Astrocyte (in vitro differentiated cells and primary cell): ENCODE data around the gene ZNF512. TPM values are rescaled to one million over a fixed set of nuclear protein-coding genes. Genes with fewer than 3 reads are reported as not detected.
A peak's percentile ranks its signal among the peaks of the same experiment; 100 is the strongest.
"Not testable (repeated sequence)": the region's sequence is repeated elsewhere in the genome, so short reads cannot be mapped to it uniquely, and the experiment has no call there.

Experiments used
- DNase-seq: peaks from one replicate; pipeline ENCODE4 v3.0.0-alpha.2; 2010; ENCODE audit warnings: low read depth
- FAIRE-seq: peaks from 2 replicates; lab custom pipeline; 2011; peaks lifted over from hg19 to GRCh38; lab: Jason Lieb, UNC
- H2AFZ ChIP-seq: 2 replicates; pipeline ENCODE4 v1.6.0; 2012; ENCODE audit warnings: low read depth, low read length, inconsistent platforms
- H3K27ac ChIP-seq: 2 replicates; pipeline ENCODE4 v1.5.1; 2011; ENCODE audit warnings: low read depth, low read length, inconsistent platforms
- H3K27me3 ChIP-seq: 2 replicates; pipeline ENCODE4 v1.6.0; 2011; ENCODE audit warnings: low read length, inconsistent platforms; ENCODE audit not compliant: insufficient read depth
- H3K36me3 ChIP-seq: 2 replicates; pipeline ENCODE4 v1.5.1; 2011; ENCODE audit warnings: low read length, inconsistent platforms; ENCODE audit not compliant: insufficient read depth
- H3K4me1 ChIP-seq: 2 replicates; pipeline ENCODE4 v1.5.1; 2011; ENCODE audit warnings: low read length, inconsistent platforms; ENCODE audit not compliant: insufficient read depth
- H3K4me2 ChIP-seq: 2 replicates; pipeline ENCODE4 v1.6.0; 2012; ENCODE audit warnings: low read length, inconsistent platforms
- H3K4me3 ChIP-seq: 2 replicates; pipeline ENCODE4 v1.5.1; 2011; ENCODE audit warnings: low read depth, mild to moderate bottlenecking, low read length, inconsistent platforms; ENCODE audit not compliant: insufficient read depth
- H3K79me2 ChIP-seq: 2 replicates; pipeline ENCODE4 v1.6.0; 2012; ENCODE audit warnings: mild to moderate bottlenecking, low read length, inconsistent platforms; ENCODE audit not compliant: insufficient read depth
- H3K9ac ChIP-seq: 2 replicates; pipeline ENCODE4 v1.6.0; 2012; ENCODE audit warnings: mild to moderate bottlenecking, low read length, inconsistent platforms
- H3K9me3 ChIP-seq: 2 replicates; pipeline ENCODE4 v1.5.1; 2012; ENCODE audit warnings: low read depth, mild to moderate bottlenecking, low read length, inconsistent platforms; ENCODE audit not compliant: insufficient read depth
- H4K20me1 ChIP-seq: 2 replicates; pipeline ENCODE4 v1.6.0; 2012; ENCODE audit warnings: low read length, inconsistent platforms; ENCODE audit not compliant: insufficient read depth
- H3K27ac Mint-ChIP-seq: one replicate; pipeline ENCODE4 v1.8.0; 2021; ENCODE audit warnings: mild to moderate bottlenecking, mixed read lengths; ENCODE audit not compliant: unreplicated experiment
- H3K27me3 Mint-ChIP-seq: one replicate; pipeline ENCODE4 v1.8.0; 2021; ENCODE audit warnings: low read depth, mixed read lengths; ENCODE audit not compliant: unreplicated experiment
- H3K36me3 Mint-ChIP-seq: one replicate; pipeline ENCODE4 v1.8.0; 2021; ENCODE audit warnings: low read depth, mixed read lengths; ENCODE audit not compliant: unreplicated experiment
- H3K4me1 Mint-ChIP-seq: one replicate; pipeline ENCODE4 v1.8.0; 2021; ENCODE audit warnings: low read depth, mixed read lengths; ENCODE audit not compliant: unreplicated experiment
- H3K4me3 Mint-ChIP-seq: one replicate; pipeline ENCODE4 v1.8.0; 2021; ENCODE audit warnings: mild to moderate bottlenecking, moderate library complexity, mixed read lengths; ENCODE audit not compliant: unreplicated experiment
- H3K9me3 Mint-ChIP-seq: one replicate; pipeline ENCODE4 v1.8.0; 2021; ENCODE audit warnings: mild to moderate bottlenecking, mixed read lengths; ENCODE audit not compliant: unreplicated experiment
- EZH2 ChIP-seq: IDR thresholded peaks from 2 replicates; pipeline ENCODE4 v1.6.1; 2012; ENCODE audit warnings: mild to moderate bottlenecking, low read length, inconsistent platforms; ENCODE audit not compliant: insufficient read depth
- total RNA-seq: library from RNA; stranded (reverse); gene quantifications from 2 replicates; pipeline ENCODE4 v1.2.1, GENCODE V29; 2021
- TF ChIP-seq, protein P1 (sequence below): IDR thresholded peaks from 2 replicates; pipeline ENCODE4 v1.5.1; 2011; ENCODE audit warnings: low read depth, mild to moderate bottlenecking, inconsistent platforms, low read length, moderate library complexity; ENCODE audit not compliant: insufficient read depth

The ZNF512 gene
- total RNA-seq, 1 donor from 2014 or later = 32.5 TPM

GRCh38 chr2:27624943-27625342 lies 42.1 kb downstream of the ZNF512 start:
- Mint-ChIP-seq H3K4me3 (no peak overlapping the region), H3K9me3 (no peaks in the 10 kb centered on the region), H3K4me1 (peaks cover 30% of the 10 kb centered on the region), H3K27me3 (no peaks in the 10 kb centered on the region), H3K27ac (no peak overlapping the region), H3K36me3 (peaks cover 16% of the 10 kb centered on the region)
- no peak for DNase-seq
- peaks cover 29% of the 10 kb centered on the region for H3K36me3 ChIP-seq
- no peak overlapping the region for H3K4me3 ChIP-seq
- peaks cover 48% of the 10 kb centered on the region for H3K4me1 ChIP-seq
- no peaks in the 10 kb centered on the region for H3K27me3 ChIP-seq
- no peak overlapping the region for H2AFZ ChIP-seq
- no peak for FAIRE-seq
- H4K20me1 ChIP-seq = no peaks in the 10 kb centered on the region
- peaks cover 11% of the 10 kb centered on the region for H3K79me2 ChIP-seq
- no peaks in the 10 kb centered on the region for H3K9me3 ChIP-seq
- H3K9ac ChIP-seq = no peak overlapping the region
- TF ChIP-seq, protein P1, sequence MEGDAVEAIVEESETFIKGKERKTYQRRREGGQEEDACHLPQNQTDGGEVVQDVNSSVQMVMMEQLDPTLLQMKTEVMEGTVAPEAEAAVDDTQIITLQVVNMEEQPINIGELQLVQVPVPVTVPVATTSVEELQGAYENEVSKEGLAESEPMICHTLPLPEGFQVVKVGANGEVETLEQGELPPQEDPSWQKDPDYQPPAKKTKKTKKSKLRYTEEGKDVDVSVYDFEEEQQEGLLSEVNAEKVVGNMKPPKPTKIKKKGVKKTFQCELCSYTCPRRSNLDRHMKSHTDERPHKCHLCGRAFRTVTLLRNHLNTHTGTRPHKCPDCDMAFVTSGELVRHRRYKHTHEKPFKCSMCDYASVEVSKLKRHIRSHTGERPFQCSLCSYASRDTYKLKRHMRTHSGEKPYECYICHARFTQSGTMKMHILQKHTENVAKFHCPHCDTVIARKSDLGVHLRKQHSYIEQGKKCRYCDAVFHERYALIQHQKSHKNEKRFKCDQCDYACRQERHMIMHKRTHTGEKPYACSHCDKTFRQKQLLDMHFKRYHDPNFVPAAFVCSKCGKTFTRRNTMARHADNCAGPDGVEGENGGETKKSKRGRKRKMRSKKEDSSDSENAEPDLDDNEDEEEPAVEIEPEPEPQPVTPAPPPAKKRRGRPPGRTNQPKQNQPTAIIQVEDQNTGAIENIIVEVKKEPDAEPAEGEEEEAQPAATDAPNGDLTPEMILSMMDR = no peak
- no peak for TF ChIP-seq EZH2
- no peak overlapping the region for H3K27ac ChIP-seq
- no peak overlapping the region for H3K4me2 ChIP-seq

- H3K4me2 ChIP-seq, H3K27me3 ChIP-seq, H3K4me3 ChIP-seq, H3K4me3 Mint-ChIP-seq, H3K9me3 Mint-ChIP-seq, H3K9ac ChIP-seq, H3K27ac Mint-ChIP-seq, H3K9me3 ChIP-seq, H4K20me1 ChIP-seq, H3K27me3 Mint-ChIP-seq, H2AFZ ChIP-seq, FAIRE-seq, DNase-seq: not testable (repeated sequence)
- Histone ChIP-seq H3K36me3 (peaks cover 20% of the 10 kb centered on the region), H3K27ac (peak overlapping the region; percentile 98), H3K4me1 (peaks cover 48% of the 10 kb centered on the region), H3K79me2 (peaks cover 24% of the 10 kb centered on the region)
- H3K4me1 Mint-ChIP-seq = peaks cover 37% of the 10 kb centered on the region
- H3K36me3 Mint-ChIP-seq = peaks cover 19% of the 10 kb centered on the region
These were observed 43.5 kb downstream of the ZNF512 start for GRCh38 chr2:27626323-27626722.

GRCh38 chr2:27626921-27627320 lies 44.1 kb downstream of the ZNF512 start:
- not testable (repeated sequence) for H3K27ac Mint-ChIP-seq, H3K9me3 ChIP-seq, H3K27me3 Mint-ChIP-seq, H3K27me3 ChIP-seq, DNase-seq, H2AFZ ChIP-seq, FAIRE-seq, H4K20me1 ChIP-seq, H3K4me2 ChIP-seq, H3K4me3 Mint-ChIP-seq, H3K4me3 ChIP-seq, H3K9me3 Mint-ChIP-seq
- peaks cover 20% of the 10 kb centered on the region for H3K36me3 ChIP-seq
- H3K36me3 Mint-ChIP-seq = peaks cover 20% of the 10 kb centered on the region
- H3K27ac ChIP-seq = peak overlapping the region; percentile 98
- peaks cover 30% of the 10 kb centered on the region for H3K79me2 ChIP-seq
- H3K9ac ChIP-seq = peak overlapping the region; percentile 98
- H3K4me1 ChIP-seq = peaks cover 47% of the 10 kb centered on the region
- H3K4me1 Mint-ChIP-seq = peaks cover 37% of the 10 kb centered on the region
